NCI-H1092 (cell line): ENCODE results near the gene INS.
"Not testable (repeated sequence)": the region's sequence is repeated elsewhere in the genome, so short reads cannot be mapped to it uniquely, and the experiment has no call there.

ENCODE experiments used
- DNase-seq: peaks from one replicate; lab custom pipeline; 2025; lab: John Stamatoyannopoulos, UW

Gene INS

DNA sequence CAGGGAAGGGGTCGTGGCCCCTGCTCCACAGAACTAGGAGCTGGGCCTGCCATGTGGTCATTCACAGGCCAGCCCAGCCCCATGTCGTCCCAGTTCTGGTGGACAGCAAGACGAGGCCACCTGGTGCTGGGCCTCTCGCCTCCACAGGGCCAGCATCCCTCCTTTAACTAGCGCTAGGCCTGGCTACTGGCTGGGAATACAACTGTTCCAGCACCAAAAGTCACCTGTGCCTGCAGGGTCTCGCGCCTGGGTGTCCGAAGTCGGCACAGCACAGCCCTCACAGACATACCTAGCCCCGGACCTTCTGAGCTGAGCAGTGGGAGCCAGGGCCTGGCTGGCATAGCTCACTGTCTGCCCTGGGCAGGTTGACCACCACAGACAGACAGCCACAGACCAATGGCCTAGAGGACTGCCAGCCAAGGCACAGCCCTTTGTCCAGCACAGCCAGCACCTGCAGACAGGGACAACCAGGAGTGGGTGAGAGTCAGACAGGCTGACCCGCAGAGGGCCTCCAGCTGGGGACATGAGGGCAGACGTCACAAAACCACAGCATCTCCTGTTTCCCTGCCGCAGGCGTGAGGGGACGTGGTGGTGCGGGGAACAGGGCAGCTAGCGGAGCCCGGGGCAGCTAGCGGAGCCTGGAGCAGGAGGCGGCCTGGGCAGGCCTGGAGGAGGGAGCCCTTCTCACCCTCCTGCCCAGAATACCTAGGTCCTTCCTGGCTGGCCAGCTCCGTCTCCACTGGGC, 37.8 kb upstream of the INS start:
- no peak for DNase-seq

DNA sequence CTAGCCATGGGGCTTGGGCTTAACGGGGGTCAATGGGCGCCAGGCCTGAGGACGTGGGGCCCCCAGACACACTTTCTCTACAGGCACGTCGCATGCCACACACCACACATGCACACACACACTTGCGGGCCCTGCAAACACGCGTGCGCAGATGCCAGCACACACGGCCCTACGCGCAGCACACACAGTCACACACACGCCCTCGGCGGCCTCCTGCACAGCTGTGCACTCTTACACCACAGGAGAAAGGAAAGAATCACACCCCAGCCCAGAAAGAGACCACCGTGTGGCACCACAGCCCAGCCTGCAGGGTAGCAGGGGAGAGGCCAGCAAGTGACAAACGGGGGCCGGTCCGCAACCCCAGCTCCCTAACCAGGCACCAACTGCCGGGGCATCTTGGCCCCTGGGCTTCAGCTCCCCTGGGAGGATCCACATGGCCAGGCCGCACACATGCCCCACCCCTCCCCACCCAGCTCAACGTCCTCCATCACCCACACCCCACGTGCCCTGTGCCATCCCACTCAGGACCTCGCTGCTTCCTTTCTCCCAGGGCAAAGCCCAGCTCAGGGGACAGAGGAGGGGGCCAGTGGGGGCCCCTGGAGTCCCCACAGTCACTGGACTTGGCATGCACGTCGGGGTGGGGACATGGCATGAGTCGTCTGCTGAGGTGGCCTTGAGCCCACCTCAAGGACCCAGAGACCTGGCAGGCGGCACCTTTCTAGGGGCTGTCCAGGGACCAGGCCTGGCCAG, 36.9 kb upstream of the INS start:
- no peak for DNase-seq

GRCh38 chr11:2196970-2197770, 36.2 kb upstream of the INS start:
- DNase-seq = peak; percentile 67

DNA sequence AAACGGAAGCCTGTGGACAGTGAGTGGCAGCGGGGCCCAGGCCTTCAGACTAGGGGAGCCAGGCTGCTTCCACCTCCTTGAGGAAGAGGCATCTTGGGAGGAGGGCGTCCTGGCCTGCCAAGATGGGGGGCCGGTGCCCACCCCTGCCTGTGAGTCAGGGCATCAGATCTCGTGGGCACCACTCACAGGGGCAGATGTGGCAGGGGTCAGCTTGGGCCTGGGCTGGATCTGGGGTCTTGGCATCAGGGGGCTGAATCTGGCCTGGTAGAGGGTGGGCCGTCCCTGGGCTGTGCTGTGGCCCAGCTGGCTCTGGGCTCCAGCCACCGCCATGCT, 34.7 kb upstream of the INS start:
- no peak for DNase-seq

DNA sequence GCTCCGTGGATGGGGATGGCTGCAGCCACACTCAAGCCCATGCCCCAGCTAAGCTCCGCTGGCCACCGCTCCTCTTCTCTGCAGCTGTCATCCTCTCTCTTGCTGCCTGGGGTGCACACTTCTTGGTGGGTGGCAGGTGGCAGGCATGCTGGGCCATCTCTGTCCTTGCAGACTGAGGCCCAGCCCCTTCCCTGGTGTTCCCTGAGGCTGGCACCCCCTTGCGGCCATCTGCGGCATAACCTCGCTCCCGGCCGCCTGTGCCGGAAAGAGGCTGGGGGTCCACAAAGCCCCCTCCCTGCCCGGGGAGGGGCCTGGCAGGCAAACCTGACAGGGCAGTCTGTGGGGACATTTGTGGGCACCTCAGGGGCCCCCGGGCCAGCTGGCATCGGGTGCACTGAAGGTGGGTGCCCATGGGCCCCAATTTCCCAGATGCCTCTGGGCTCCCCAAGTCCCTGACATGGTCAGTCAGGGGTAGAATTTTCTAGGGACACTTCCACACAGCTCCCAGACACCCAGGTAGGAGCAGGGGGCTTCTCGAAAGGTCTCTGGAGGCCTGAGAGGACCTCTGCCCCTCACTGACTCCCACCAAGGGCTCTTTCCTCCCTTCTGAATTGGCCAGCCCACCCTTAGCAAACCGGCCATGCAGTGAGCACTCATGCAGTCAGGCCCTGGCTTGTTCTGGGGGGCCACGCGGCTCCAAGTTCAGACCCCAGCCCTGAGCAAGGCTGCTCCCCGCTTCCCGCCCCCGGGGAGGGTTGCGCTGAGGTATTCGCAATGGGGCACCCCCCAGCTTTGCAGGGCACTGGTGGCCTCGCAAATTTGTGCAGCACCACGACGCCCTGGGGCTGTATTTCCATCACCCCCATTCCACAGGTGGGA, 34.1 kb upstream of the INS start:
- DNase-seq = peak; percentile 55

DNA sequence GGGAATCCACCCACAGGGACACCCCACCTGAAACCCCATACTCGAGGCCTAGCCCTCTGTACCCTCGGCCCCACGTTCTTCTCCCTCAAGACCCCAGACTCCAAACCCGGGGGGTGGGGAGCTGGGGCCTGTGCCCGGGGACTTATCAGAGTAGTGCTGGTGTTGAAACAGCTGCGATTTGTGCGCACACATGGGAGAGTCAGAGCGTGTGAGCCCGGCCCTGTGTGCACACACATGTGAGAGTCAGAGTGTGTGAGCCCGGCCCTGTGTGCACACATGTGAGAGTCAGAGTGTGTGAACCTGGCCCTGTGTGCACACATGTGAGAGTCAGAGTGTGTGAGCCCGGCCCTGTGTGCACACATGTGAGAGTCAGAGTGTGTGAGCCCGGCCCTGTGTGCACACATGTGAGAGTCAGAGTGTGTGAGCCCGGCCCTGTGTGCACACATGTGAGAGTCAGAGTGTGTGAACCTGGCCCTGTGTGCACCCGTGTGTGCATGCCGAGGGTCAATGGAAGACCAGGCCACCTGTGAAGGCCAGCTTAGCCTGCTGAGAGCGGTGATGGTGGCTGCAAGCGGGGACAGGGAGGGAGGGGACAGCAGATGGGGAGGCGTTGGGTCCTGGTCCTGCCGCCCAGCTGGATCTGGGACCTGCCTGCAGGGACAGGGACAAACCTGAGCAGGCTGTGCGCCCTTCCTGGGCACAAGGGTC, 33.0 kb upstream of the INS start:
- not testable (repeated sequence) for DNase-seq

- no peak for DNase-seq
Observed at GRCh38 chr11:2193099-2193887, 32.3 kb upstream of the INS start.

GRCh38 chr11:2192435-2192834, 31.4 kb upstream of the INS start:
- no peak for DNase-seq

DNA sequence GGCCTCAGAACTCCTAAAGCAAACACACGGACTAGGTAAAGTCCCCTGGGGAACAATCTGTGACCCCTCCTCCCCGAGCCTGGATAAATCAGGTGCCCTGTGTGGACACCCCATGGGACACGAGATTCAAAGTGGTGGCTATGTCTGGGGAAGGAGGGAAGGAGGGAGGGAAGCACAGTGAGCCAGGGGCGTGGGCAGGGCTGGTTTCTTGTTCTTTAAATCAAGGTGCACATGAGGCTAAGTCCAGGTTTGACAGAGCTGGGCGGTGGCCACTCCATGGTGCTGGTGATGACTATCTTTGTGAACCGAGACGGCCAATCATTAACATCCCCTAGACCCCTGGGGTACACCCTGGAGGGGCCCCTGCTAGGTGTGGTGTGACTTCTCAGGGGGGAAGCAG, 30.9 kb upstream of the INS start:
- no peak for DNase-seq

- DNase-seq = peak; percentile 87
Observed at GRCh38 chr11:2190657-2191471, 29.9 kb upstream of the INS start.

GRCh38 chr11:2189938-2190656, 29.1 kb upstream of the INS start:
- no peak for DNase-seq

- DNase-seq = no peak
Observed at GRCh38 chr11:2188745-2189144, 27.7 kb upstream of the INS start.

GRCh38 chr11:2187280-2187707, 26.3 kb upstream of the INS start:
- no peak for DNase-seq

GRCh38 chr11:2186669-2187279, 25.8 kb upstream of the INS start:
- DNase-seq = peak; percentile 83

GRCh38 chr11:2185324-2186085, 24.5 kb upstream of the INS start:
- peak; percentile 61 for DNase-seq

- DNase-seq = no peak
Observed at GRCh38 chr11:2182692-2183474, 21.9 kb upstream of the INS start.

- DNase-seq = no peak
Observed at GRCh38 chr11:2182075-2182474, 21.1 kb upstream of the INS start.
